MCF 10A (cell line): ENCODE data around the gene CPNE5. TPM values are rescaled to one million over a fixed set of nuclear protein-coding genes. Genes with fewer than 3 reads are reported as not detected.

Experiments used
- BruUV-seq: library from RNA; stranded (reverse); fragments of 400-500 nt; replicated peaks from 2 replicates; lab custom pipeline; 2021; lab: Mats Ljungman, UMichigan
- CTCF ChIA-PET: fragments of 300-600 bp; sonication (Branson Sonifier 250); formaldehyde crosslinking; extraction: SDS; loops from one replicate; lab custom pipeline; 2021; ENCODE audit warnings: antibody characterized with exemption, inconsistent platforms; lab: Yijun Ruan, JAX
- POLR2A ChIA-PET: fragments of 300-600, 350-650 bp; sonication (Branson Sonifier 250); formaldehyde crosslinking; extraction: SDS; loops from one replicate; lab custom pipeline; 2020; ENCODE audit warnings: antibody characterized with exemption, inconsistent platforms; lab: Yijun Ruan, JAX
- DNase-seq: peaks from one replicate; pipeline ENCODE4 v3.0.0-alpha.2; 2018; ENCODE audit not compliant: unreplicated experiment
- H3K27ac Mint-ChIP-seq: one replicate; pipeline ENCODE4 v1.8.0; 2022; ENCODE audit warnings: mild to moderate bottlenecking, low read depth, mixed read lengths; ENCODE audit not compliant: unreplicated experiment
- H3K27me3 Mint-ChIP-seq: one replicate; pipeline ENCODE4 v1.8.0; 2022; ENCODE audit warnings: mixed read lengths; ENCODE audit not compliant: insufficient read depth, unreplicated experiment
- H3K36me3 Mint-ChIP-seq: one replicate; pipeline ENCODE4 v1.8.0; 2022; ENCODE audit warnings: mild to moderate bottlenecking, moderate library complexity, mixed read lengths; ENCODE audit not compliant: insufficient read depth, unreplicated experiment
- H3K4me1 Mint-ChIP-seq: one replicate; pipeline ENCODE4 v1.8.0; 2022; ENCODE audit warnings: mixed read lengths; ENCODE audit not compliant: insufficient read depth, unreplicated experiment
- H3K4me3 Mint-ChIP-seq: one replicate; pipeline ENCODE4 v1.8.0; 2022; ENCODE audit warnings: mild to moderate bottlenecking, moderate library complexity, mixed read lengths; ENCODE audit not compliant: unreplicated experiment
- H3K9me3 Mint-ChIP-seq: one replicate; pipeline ENCODE4 v1.8.0; 2022; ENCODE audit warnings: mixed read lengths; ENCODE audit not compliant: unreplicated experiment
- CTCF ChIP-seq: fragments of 200-600 bp; IDR thresholded peaks from one replicate; pipeline ENCODE4 v1.8.0; 2022; ENCODE audit warnings: antibody characterized with exemption, mild to moderate bottlenecking; ENCODE audit not compliant: unreplicated experiment
- intact Hi-C: fragments of 100-400 bp; cut with micrococcal nuclease; formaldehyde crosslinking; loops from 2 replicates; pipeline ENCODE4 v1.14.1; 2022
- total RNA-seq: library from RNA; stranded (reverse); gene quantifications from 2 replicates; pipeline ENCODE4 v1.2.3, GENCODE V29; 2022

Gene CPNE5
- total RNA-seq, 1 experiment from 2014 or later, result not detected

DNA sequence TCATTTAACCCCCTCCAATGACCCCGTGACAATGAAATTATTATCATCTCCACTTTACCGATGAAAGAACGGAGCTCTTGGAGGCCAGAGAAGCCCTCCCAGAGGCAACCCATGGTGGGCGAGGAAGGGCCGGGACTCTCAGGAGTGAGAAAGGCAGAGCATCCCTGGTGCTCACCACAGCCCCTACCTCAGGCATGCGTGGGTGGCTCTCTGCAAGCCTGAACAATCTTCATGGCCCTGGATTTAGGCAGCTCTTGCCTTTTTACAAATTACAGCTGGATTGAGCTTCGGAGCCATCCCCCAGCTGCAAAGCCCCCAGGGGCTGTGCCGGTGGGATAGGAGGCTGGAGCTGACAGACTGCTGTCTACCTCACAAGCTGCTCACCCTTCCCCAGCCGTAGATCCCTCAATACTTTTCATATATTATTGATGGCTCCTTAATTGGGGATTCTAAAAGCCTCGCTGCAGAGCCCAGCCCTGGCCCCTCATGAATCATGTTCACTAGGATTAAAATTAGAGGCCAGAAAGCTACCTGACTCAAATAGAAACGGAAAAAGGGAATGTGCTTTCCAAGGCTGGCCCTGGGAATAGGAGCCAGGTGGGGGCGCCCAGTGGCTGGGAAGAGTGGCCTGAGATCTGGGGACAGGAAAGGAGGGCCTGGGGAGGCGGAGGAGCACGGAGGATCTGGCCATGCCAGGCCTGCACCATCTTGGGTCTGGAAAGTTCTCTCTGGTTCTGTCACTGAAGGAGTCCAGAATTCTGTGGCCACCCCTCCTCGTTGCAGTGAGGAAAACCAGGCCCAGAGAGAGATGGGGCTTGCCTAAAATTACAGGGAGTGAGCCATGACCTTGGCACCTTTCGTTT, 29.1 kb downstream of the CPNE5 start:
- ChIA-PET CTCF (interaction anchor here (0.6 to 1.7 kb wide), 5 partner anchors 19 to 1525 kb away, joined by 3 to 5 read pairs (median 4); no protein-coding TSS in a partner anchor), POLR2A (no interaction called here)
- no peak for TF ChIP-seq CTCF
- no peak overlapping the region for H3K27ac Mint-ChIP-seq
- H3K36me3 Mint-ChIP-seq, result no peaks in the 10 kb centered on the region
- intact Hi-C loops, result no loop called here
- H3K9me3 Mint-ChIP-seq, result no peaks in the 10 kb centered on the region
- BruUV-seq, result no TSS peak
- H3K4me1 Mint-ChIP-seq, result no peaks in the 10 kb centered on the region
- peaks cover 41% of the 10 kb centered on the region for H3K27me3 Mint-ChIP-seq
- no peak overlapping the region for H3K4me3 Mint-ChIP-seq
- no peak for DNase-seq

DNA sequence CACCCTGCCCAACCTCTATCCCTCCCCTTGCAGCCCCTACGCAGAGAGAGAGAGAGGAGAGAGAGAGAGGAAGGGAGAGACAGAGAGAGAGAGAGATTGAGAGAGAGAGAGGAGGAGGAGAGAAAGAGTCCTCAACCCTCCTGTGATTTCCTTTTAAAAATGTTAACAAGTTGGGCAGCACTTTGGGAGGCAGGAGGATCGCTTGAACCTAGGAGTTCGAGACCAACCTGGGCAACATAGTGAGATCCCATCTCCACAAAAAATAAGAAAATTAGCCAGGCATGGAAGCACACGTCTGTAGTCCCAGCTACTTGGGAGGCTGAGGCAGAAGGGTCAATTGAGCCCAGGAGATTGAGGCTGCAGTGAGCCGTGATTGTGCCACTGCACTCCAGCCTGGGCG, 30.1 kb downstream of the CPNE5 start:
- DNase-seq, result no peak
- H3K9me3 Mint-ChIP-seq, result no peaks in the 10 kb centered on the region
- no peaks in the 10 kb centered on the region for H3K4me1 Mint-ChIP-seq
- H3K36me3 Mint-ChIP-seq, result no peaks in the 10 kb centered on the region
- POLR2A ChIA-PET, result no interaction called here
- BruUV-seq, result no TSS peak
- no peak for TF ChIP-seq CTCF
- CTCF ChIA-PET, result interaction anchor here (0.6 to 1.7 kb wide), 2 partner anchors 21 to 40 kb away, joined by 3 read pairs; no protein-coding TSS in a partner anchor
- no peak overlapping the region for H3K4me3 Mint-ChIP-seq
- peaks cover 50% of the 10 kb centered on the region for H3K27me3 Mint-ChIP-seq
- H3K27ac Mint-ChIP-seq, result no peak overlapping the region
- intact Hi-C loops, result no loop called here

DNA sequence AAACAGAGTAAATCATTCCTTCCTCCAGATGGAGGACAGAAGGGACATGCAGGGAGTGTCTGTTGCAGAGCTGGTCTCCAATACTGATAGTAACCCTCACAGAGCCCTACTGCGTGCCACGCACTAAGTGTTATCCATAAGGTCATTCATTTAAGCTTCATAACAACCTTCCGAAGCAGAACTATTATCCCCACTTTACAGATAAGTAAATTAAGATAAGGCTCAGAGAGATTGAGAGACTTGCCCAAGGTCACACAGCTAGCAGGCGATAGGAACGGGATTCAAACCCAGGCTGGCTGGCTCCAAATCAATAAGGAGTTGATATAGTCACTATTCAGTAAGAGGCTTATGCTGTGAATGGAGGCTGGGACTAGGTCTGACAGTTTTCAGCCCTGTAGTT, 30.6 kb downstream of the CPNE5 start:
- H3K36me3 Mint-ChIP-seq, result no peaks in the 10 kb centered on the region
- no TSS peak for BruUV-seq
- H3K27me3 Mint-ChIP-seq, result peaks cover 55% of the 10 kb centered on the region
- ChIA-PET CTCF (interaction anchor here (1.7 kb wide), 1 partner anchor 41 kb away, joined by 3 read pairs; no protein-coding TSS in a partner anchor), POLR2A (no interaction called here)
- intact Hi-C loops, result no loop called here
- no peaks in the 10 kb centered on the region for H3K4me1 Mint-ChIP-seq
- H3K27ac Mint-ChIP-seq, result no peak overlapping the region
- H3K9me3 Mint-ChIP-seq, result no peaks in the 10 kb centered on the region
- no peak for TF ChIP-seq CTCF
- H3K4me3 Mint-ChIP-seq, result no peak overlapping the region
- DNase-seq, result no peak

DNA sequence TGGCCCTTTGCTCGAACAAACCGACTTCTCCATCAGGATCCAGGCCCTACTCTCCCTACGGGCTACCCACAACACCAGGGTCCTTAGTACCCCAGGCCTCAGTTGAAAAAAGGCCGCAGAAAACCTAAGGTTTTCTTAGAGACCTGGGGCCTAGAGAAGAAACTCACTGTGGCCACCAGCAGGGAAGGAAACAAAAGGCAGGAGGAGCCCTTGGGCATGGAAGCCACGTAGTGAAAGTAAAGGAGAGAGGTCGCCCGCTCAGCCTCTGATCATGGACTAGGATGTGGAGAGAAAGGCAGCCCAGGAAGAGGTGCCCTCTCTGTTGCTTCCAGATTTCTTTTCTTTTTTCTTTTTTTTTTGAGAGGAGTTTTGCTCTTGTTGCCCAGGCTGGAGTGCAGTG, 31.5 kb downstream of the CPNE5 start:
- Mint-ChIP-seq H3K4me3 (no peak overlapping the region), H3K9me3 (no peaks in the 10 kb centered on the region), H3K27me3 (peaks cover 64% of the 10 kb centered on the region), H3K36me3 (no peaks in the 10 kb centered on the region), H3K4me1 (no peaks in the 10 kb centered on the region), H3K27ac (no peak overlapping the region)
- BruUV-seq, result no TSS peak
- intact Hi-C loops, result no loop called here
- POLR2A ChIA-PET, result no interaction called here
- CTCF ChIA-PET, result interaction anchor here (0.7 kb wide), 1 partner anchor 18 kb away, joined by 3 read pairs; no protein-coding TSS in a partner anchor
- no peak for DNase-seq
- no peak for TF ChIP-seq CTCF
